Endothelial cell of umbilical vein (primary cell): ENCODE results near the gene VTA1. TPM values are rescaled to one million over a fixed set of nuclear protein-coding genes. Genes with fewer than 3 reads are reported as not detected.
A peak's percentile ranks its signal among the peaks of the same experiment; 100 is the strongest.

ENCODE experiments used
- BruUV-seq: library from RNA; stranded (reverse); fragments of 400-500 nt; replicated peaks from 2 replicates; lab custom pipeline; 2021; lab: Mats Ljungman, UMichigan
- CTCF ChIA-PET: fragments of 300-600, 350-600 bp; sonication (Branson Sonifier 250); formaldehyde crosslinking; loops from one replicate; lab custom pipeline; 2021; ENCODE audit warnings: antibody characterized with exemption, inconsistent platforms; lab: Charles Lee
- POLR2A ChIA-PET: fragments of 300-600, 350-600 bp; sonication (Branson Sonifier 250); formaldehyde crosslinking; loops from one replicate; lab custom pipeline; 2021; ENCODE audit warnings: antibody characterized with exemption, inconsistent platforms; lab: Charles Lee
- DNase-seq: peaks from one replicate; pipeline ENCODE4 v3.0.0-alpha.2; 2011; ENCODE audit warnings: low read depth, low spot score
- FAIRE-seq: peaks from 2 replicates; lab custom pipeline; 2011; peaks lifted over from hg19 to GRCh38; lab: Jason Lieb, UNC
- H2AFZ ChIP-seq: 2 replicates; pipeline ENCODE4 v1.6.0; 2012; ENCODE audit warnings: low read depth, low read length, control low read depth, inconsistent platforms
- H3K27ac ChIP-seq: 2 replicates; pipeline ENCODE4 v1.5.1; 2011; ENCODE audit warnings: low read depth, mild to moderate bottlenecking, control low read depth, low read length, moderate library complexity; ENCODE audit not compliant: insufficient read depth
- H3K27me3 ChIP-seq, 2 experiments: 2 replicates each; pipeline versions ENCODE4 v1.6.0 to v1.6.1; 2011; ENCODE audit warnings: low read length in 2 of 2, mixed read lengths in 1 of 2; ENCODE audit not compliant: control insufficient read depth in 2 of 2, insufficient read depth in 2 of 2
- H3K36me3 ChIP-seq, 2 experiments: 2 replicates in 1 of 2; 3 replicates in 1 of 2; pipeline ENCODE4 v1.5.1; 2011; ENCODE audit warnings: low read length in 2 of 2, mild to moderate bottlenecking in 1 of 2, moderate library complexity in 1 of 2; ENCODE audit not compliant: control insufficient read depth in 2 of 2, insufficient read depth in 2 of 2; ENCODE audit errors: extremely low read depth in 1 of 2
- H3K4me1 ChIP-seq: 3 replicates; pipeline ENCODE4 v1.5.1; 2011; ENCODE audit warnings: mild to moderate bottlenecking, low read length; ENCODE audit not compliant: control insufficient read depth, insufficient read depth; ENCODE audit errors: extremely low read depth
- H3K4me2 ChIP-seq: 2 replicates; pipeline ENCODE4 v1.6.1; 2011; ENCODE audit warnings: low read length, control low read depth, mixed read lengths; ENCODE audit not compliant: insufficient read depth
- H3K4me3 ChIP-seq, 3 experiments: fragments of 200-600 bp in 1 of 3; sonication (generic), shearing (Covaris generic) in 1 of 3; replicated peaks in 1 of 3; 2 replicates each; pipeline ENCODE4 v1.5.1; 2011 to 2016; ENCODE audit warnings: control low read depth in 3 of 3, low read length in 3 of 3, mild to moderate bottlenecking in 2 of 3, inconsistent platforms in 1 of 3, low read depth in 1 of 3, moderate library complexity in 1 of 3; ENCODE audit not compliant: insufficient read depth in 1 of 3
- H3K79me2 ChIP-seq: 2 replicates; pipeline ENCODE4 v1.6.0; 2012; ENCODE audit warnings: low read length, inconsistent platforms; ENCODE audit not compliant: control insufficient read depth, insufficient read depth
- H3K9ac ChIP-seq: replicated peaks from 2 replicates; pipeline ENCODE3; 2011; ENCODE audit warnings: low read length, control low read depth; ENCODE audit not compliant: insufficient read depth; ENCODE audit errors: extremely low read depth
- H3K9me1 ChIP-seq: replicated peaks from 3 replicates; pipeline ENCODE4 v1.6.0; 2011; ENCODE audit warnings: mild to moderate bottlenecking, low read length; ENCODE audit not compliant: control insufficient read depth, insufficient read depth; ENCODE audit errors: extremely low read depth
- H3K9me3 ChIP-seq: replicated peaks from 2 replicates; pipeline ENCODE4 v1.5.1; 2012; ENCODE audit warnings: low read length, inconsistent platforms; ENCODE audit not compliant: control insufficient read depth, insufficient read depth
- H4K20me1 ChIP-seq: replicated peaks from 2 replicates; pipeline ENCODE3; 2011; ENCODE audit warnings: mild to moderate bottlenecking, low read length; ENCODE audit not compliant: control insufficient read depth, insufficient read depth; ENCODE audit errors: extremely low read depth
- CTCF ChIP-seq, 2 donors: IDR thresholded peaks; 1 replicate in 1 of 2; 2 replicates in 1 of 2; pipeline ENCODE4 v1.5.1; 2011; ENCODE audit warnings: low read length in 2 of 2, mild to moderate bottlenecking in 2 of 2, moderate library complexity in 2 of 2, control low read depth in 1 of 2, inconsistent platforms in 1 of 2, low read depth in 1 of 2; ENCODE audit not compliant: insufficient read depth in 1 of 2; ENCODE audit errors: extremely low read depth in 1 of 2
- EZH2 ChIP-seq: IDR thresholded peaks from 2 replicates; pipeline ENCODE4 v1.6.1; 2012; ENCODE audit warnings: borderline replicate concordance, low read depth, mild to moderate bottlenecking, moderate library complexity, low read length, inconsistent platforms; ENCODE audit not compliant: severe bottlenecking
- FOS ChIP-seq: IDR thresholded peaks from 2 replicates; pipeline ENCODE4 v1.6.1; 2011; ENCODE audit warnings: mild to moderate bottlenecking, low read length, moderate library complexity, borderline replicate concordance; ENCODE audit not compliant: insufficient read depth
- GATA2 ChIP-seq: IDR thresholded peaks from 2 replicates; pipeline ENCODE4 v1.7.0; 2011; ENCODE audit warnings: low read depth, mild to moderate bottlenecking, moderate library complexity, mixed read lengths, low read length; ENCODE audit not compliant: insufficient read length, insufficient read depth
- JUN ChIP-seq: IDR thresholded peaks from 2 replicates; pipeline ENCODE4 v1.6.1; 2011; ENCODE audit warnings: borderline replicate concordance, low read depth; ENCODE audit not compliant: insufficient read length, insufficient read depth
- MAX ChIP-seq: IDR thresholded peaks from 2 replicates; pipeline ENCODE4 v1.6.1; 2011; ENCODE audit not compliant: insufficient read depth, insufficient read length
- MYC ChIP-seq: IDR thresholded peaks from one replicate; pipeline ENCODE4 v1.6.1; 2011; ENCODE audit warnings: mild to moderate bottlenecking, low read depth, low read length
- POLR2A ChIP-seq: IDR thresholded peaks from 2 replicates; pipeline ENCODE4 v1.6.1; 2012; ENCODE audit warnings: low read depth, mild to moderate bottlenecking, control low read depth, low read length
- POLR2AphosphoS5 ChIP-seq: IDR thresholded peaks from 2 replicates; pipeline ENCODE4 v1.6.1; 2012; ENCODE audit warnings: low read depth, mild to moderate bottlenecking, control low read depth, low read length, moderate library complexity; ENCODE audit not compliant: insufficient read depth
- dilution Hi-C: fragments of 300-500 bp; cut with MboI; formaldehyde crosslinking; loops from one replicate; pipeline ENCODE4 v1.15.0; 2019; ENCODE audit warnings: low sequenced_read_pairs; ENCODE audit not compliant: extremely low pct_ligation_motif_present
- intact Hi-C: fragments of 100-400 bp; cut with micrococcal nuclease; formaldehyde crosslinking; loops from one replicate; pipeline ENCODE4 v1.10.0; 2022
- polyA plus RNA-seq, 4 experiments: library from polyadenylated mRNA; depleted of rRNA in 3 of 4; stranded (reverse) in 3 of 4; unstranded in 1 of 4; fragments of >200 nt; gene quantifications; 2 replicates each; pipeline versions ENCODE4 v1.2.1 to v1.2.3, GENCODE V29; 2011 to 2012; ENCODE audit warnings: missing spikeins in 1 of 4
- total RNA-seq: library from RNA; stranded (reverse); gene quantifications from 2 replicates; pipeline ENCODE4 v1.2.3, GENCODE V29; 2021

VTA1 gene
- total and polyA plus RNA-seq, 2 donors (not counting 3 experiments of a cell fraction or from before 2014, with no cell fraction given), result 39.0 to 40.9 TPM

- BruUV-seq, result no TSS peak
- H3K9ac ChIP-seq, result no peak overlapping the region
- no peak for FAIRE-seq
- H3K79me2 ChIP-seq, result no peaks in the 10 kb centered on the region
- no peak overlapping the region for H3K4me2 ChIP-seq
- no peaks in the 10 kb centered on the region for H3K9me1 ChIP-seq
- H4K20me1 ChIP-seq, result no peaks in the 10 kb centered on the region
- H3K36me3 ChIP-seq, result no peaks in the 10 kb centered on the region
- dilution Hi-C loops, result no loop called here
- ChIA-PET POLR2A (no interaction called here), CTCF (interaction anchor here (0.8 to 1.5 kb wide), 2 partner anchors 10 to 33 kb away, joined by 4 read pairs; no protein-coding TSS in a partner anchor)
- peaks cover 3% of the 10 kb centered on the region for H3K4me1 ChIP-seq
- H2AFZ ChIP-seq, result peak overlapping the region; percentile 93
- no peaks in the 10 kb centered on the region for H3K9me3 ChIP-seq
- no peak for TF ChIP-seq EZH2
- TF ChIP-seq FOS, result no peak
- intact Hi-C loops, result no loop called here
- no peak overlapping the region for H3K27ac ChIP-seq
- no peaks in the 10 kb centered on the region for H3K27me3 ChIP-seq
- DNase-seq, result no peak
- H3K4me3 ChIP-seq, result no peak overlapping the region
Observed at GRCh38 chr6:142265476-142265875, 118.4 kb downstream of the VTA1 start.

GRCh38 chr6:142266060-142266459, 119.0 kb downstream of the VTA1 start:
- H3K9me1 ChIP-seq, result no peaks in the 10 kb centered on the region
- BruUV-seq, result no TSS peak
- POLR2A ChIA-PET, result no interaction called here
- no peaks in the 10 kb centered on the region for H3K27me3 ChIP-seq
- H3K9ac ChIP-seq, result no peak overlapping the region
- H3K4me3 ChIP-seq, result no peak overlapping the region
- intact Hi-C loops (no loop called here), dilution Hi-C loops (no loop called here)
- H3K4me2 ChIP-seq, result peak overlapping the region; percentile 42
- no peak overlapping the region for H3K27ac ChIP-seq
- no peaks in the 10 kb centered on the region for H3K79me2 ChIP-seq
- peak overlapping the region; percentile 93 for H2AFZ ChIP-seq
- H3K9me3 ChIP-seq, result no peaks in the 10 kb centered on the region
- peaks cover 3% of the 10 kb centered on the region for H3K4me1 ChIP-seq
- DNase-seq (peak; percentile 17), FAIRE-seq (no peak)
- no peaks in the 10 kb centered on the region for H4K20me1 ChIP-seq
- H3K36me3 ChIP-seq, result no peaks in the 10 kb centered on the region
- CTCF ChIA-PET, result interaction anchor here (1.5 kb wide), 1 partner anchor 9 kb away, joined by 4 read pairs; no protein-coding TSS in a partner anchor
- no peak for TF ChIP-seq EZH2
- no peak for TF ChIP-seq MYC
- TF ChIP-seq POLR2A, result no peak
- TF ChIP-seq CTCF (IDR thresholded peaks at IDR 0.05; ENCODE audit: extremely low read depth in 1 of 2, insufficient read depth in 1 of 2, low read depth in 1 of 2, low read length in 2 of 2), result no peak
- no peak for TF ChIP-seq JUN
- no peak for TF ChIP-seq FOS
- no peak for TF ChIP-seq POLR2AphosphoS5
- TF ChIP-seq MAX, result no peak
- no peak for TF ChIP-seq GATA2
